Spleen (tissue), 11 donors: ENCODE data around the gene LMBR1. TPM values are rescaled to one million over a fixed set of nuclear protein-coding genes. Genes with fewer than 3 reads are reported as not detected.
"Not testable (repeated sequence)": the region's sequence is repeated elsewhere in the genome, so short reads cannot be mapped to it uniquely, and the experiment has no call there.

Experiments
- DNase-seq: peaks from one replicate; pipeline ENCODE4 v3.0.0-alpha.2; 2020
- H3K27ac ChIP-seq, 8 donors: fragments of 200-600 bp; sonication (generic) in 7 of 8; 1 replicate in 4 of 8; 2 replicates in 4 of 8; pipeline versions ENCODE4 v1.5.0 to v1.8.0; 2016 to 2021; ENCODE audit warnings: inconsistent platforms in 4 of 8, mild to moderate bottlenecking in 4 of 8, moderate library complexity in 1 of 8
- H3K27me3 ChIP-seq, 7 donors: fragments of 200-600 bp; sonication (generic) in 6 of 7; replicated peaks in 1 of 7; 1 replicate in 4 of 7; 2 replicates in 3 of 7; pipeline versions ENCODE4 v1.5.0 to v1.8.0; 2016 to 2021; ENCODE audit warnings: inconsistent platforms in 3 of 7, mild to moderate bottlenecking in 1 of 7
- H3K36me3 ChIP-seq, 6 donors: fragments of 200-600 bp; sonication (generic) in 5 of 6; 1 replicate in 4 of 6; 2 replicates in 2 of 6; pipeline versions ENCODE4 v1.5.0 to v1.8.0; 2016 to 2021; ENCODE audit warnings: inconsistent platforms in 2 of 6
- H3K4me1 ChIP-seq, 6 donors: fragments of 200-600 bp; sonication (generic) in 5 of 6; 1 replicate in 3 of 6; 2 replicates in 3 of 6; pipeline versions ENCODE4 v1.5.0 to v1.8.0; 2016 to 2021; ENCODE audit warnings: inconsistent platforms in 3 of 6
- H3K4me3 ChIP-seq, 8 donors: fragments of 200-600 bp; sonication (generic) in 7 of 8; 1 replicate in 4 of 8; 2 replicates in 4 of 8; pipeline versions ENCODE4 v1.5.0 to v1.8.0; 2016 to 2021; ENCODE audit warnings: inconsistent platforms in 4 of 8, mild to moderate bottlenecking in 4 of 8, moderate library complexity in 2 of 8
- H3K9me3 ChIP-seq, 8 donors: fragments of 200-600 bp; sonication (generic) in 7 of 8; 1 replicate in 4 of 8; 2 replicates in 4 of 8; pipeline versions ENCODE4 v1.5.0 to v1.8.0; 2016 to 2021; ENCODE audit warnings: inconsistent platforms in 4 of 8
- CTCF ChIP-seq, 11 experiments: fragments of 200-600 bp in 7 of 11; fragments of 450-650 bp in 4 of 11; sonication (generic) in 4 of 11; IDR thresholded peaks in 8 of 11; conservative IDR thresholded peaks in 3 of 11; 1 replicate in 7 of 11; 2 replicates in 4 of 11; pipeline versions ENCODE4 v1.4.0 to v1.8.0; 2016 to 2021; ENCODE audit warnings: antibody characterized with exemption in 11 of 11, inconsistent platforms in 4 of 11, mild to moderate bottlenecking in 1 of 11
- POLR2A ChIP-seq, 3 donors: fragments of 450-650 bp; IDR thresholded peaks; one replicate each; pipeline ENCODE4 v1.5.1; 2017; ENCODE audit warnings: antibody characterized with exemption in 3 of 3, mild to moderate bottlenecking in 1 of 3
- POLR2AphosphoS5 ChIP-seq, 3 donors: sonication (generic); formaldehyde crosslinking; IDR thresholded peaks; one replicate each; pipeline ENCODE4 v1.5.1; 2017; ENCODE audit warnings: antibody characterized with exemption in 3 of 3
- WGBS, 5 donors: extraction: QIAGEN DNeasy Blood & Tissue Kit in 3 of 5; methylation state at CpG; one replicate each; pipeline versions ENCODE4 v1.1.5 to v1.1.7; 2013 to 2018; 5-methylcytosine and 5-hydroxymethylcytosine counted together
- intact Hi-C: fragments of 100-400 bp; cut with DNase I; formaldehyde crosslinking; loops from one replicate; pipeline ENCODE4 v1.15.0; 2023; ENCODE audit warnings: low total_unique reads
- polyA plus RNA-seq, 3 donors: library from polyadenylated mRNA; stranded (reverse); fragments of 200-250 nt; gene quantifications; one replicate each; pipeline ENCODE4 v1.2.1, GENCODE V29; 2013
- total RNA-seq, 7 donors: library from RNA; depleted of rRNA in 3 of 7; stranded (reverse); fragments of >200 nt in 3 of 7; fragmentation: NEBNext Ultra II Directional in 4 of 7; extraction: Animal tissue kit (Norgen Biotek cat#: 25700) in 4 of 7; gene quantifications; one replicate each; pipeline versions ENCODE4 v1.1.0 to v1.2.1, GENCODE V29; 2016 to 2021
- donor health status: healthy with polysubstance abuse.
- donor health status: DM: no; HTN: no; CAD: no; lungs with moderate emphysema.
- donor health status: DM: no; HTN: no; CAD: no.
- donor health status: Bipolar disorder and iron deficiency.
- donor health status: healthy.
- donor health status: DM: no; HTN: no; CAD: no.
- donor health status: DM: yes; HTN: yes; CAD: no.

Gene LMBR1
- total and polyA plus RNA-seq, 10 donors: 4.8 to 88.3 (median 63.7) TPM

GRCh38 chr7:156881679-156882078, 11.3 kb downstream of the LMBR1 start:
- Histone ChIP-seq H3K27ac (no peak overlapping the region), H3K4me1 (peaks cover 0 to 23% (median 0%) of the 10 kb centered on the region in 6 donors), H3K27me3 (no peaks in the 10 kb centered on the region), H3K9me3 (peaks cover 0 to 26% (median 22%) of the 10 kb centered on the region in 8 donors), H3K36me3 (peaks cover 0 to 13% (median 0%) of the 10 kb centered on the region in 6 donors), H3K4me3 (no peak overlapping the region)
- intact Hi-C loops: no loop called here
- WGBS, 5 donors: 54 to 80% (median 71%) methylated on average over 3 of the region's 3 CpGs
- TF ChIP-seq CTCF (IDR thresholded peaks at IDR 0.05 in 8 of 11, conservative IDR thresholded peaks at IDR 0.05 in 3 of 11) (no peak), POLR2AphosphoS5 (IDR thresholded peaks at IDR 0.05) (no peak), POLR2A (IDR thresholded peaks at IDR 0.05) (no peak)
- no peak for DNase-seq

GRCh38 chr7:156875766-156876165, 17.2 kb downstream of the LMBR1 start:
- Histone ChIP-seq H3K27me3 (no peaks in the 10 kb centered on the region), H3K4me3 (no peak overlapping the region), H3K36me3 (peaks cover 0 to 24% (median 5%) of the 10 kb centered on the region in 6 donors), H3K9me3 (peaks cover 3 to 46% (median 35%) of the 10 kb centered on the region in 8 donors), H3K4me1 (peaks cover 0 to 12% (median 0%) of the 10 kb centered on the region in 6 donors), H3K27ac (no peak overlapping the region)
- intact Hi-C loops: no loop called here
- no peak for TF ChIP-seq POLR2AphosphoS5 (IDR thresholded peaks at IDR 0.05)
- no peak for TF ChIP-seq CTCF (IDR thresholded peaks at IDR 0.05 in 8 of 11, conservative IDR thresholded peaks at IDR 0.05 in 3 of 11)
- TF ChIP-seq POLR2A (IDR thresholded peaks at IDR 0.05): no peak
- no peak for DNase-seq
- 95 to 99% (median 97%) methylated on average over 2 of the region's 2 CpGs for WGBS, 5 donors

GRCh38 chr7:156868363-156868762, 24.6 kb downstream of the LMBR1 start:
- H3K4me3 ChIP-seq, H3K27me3 ChIP-seq, H3K27ac ChIP-seq, intact Hi-C loops, H3K9me3 ChIP-seq, DNase-seq: not testable (repeated sequence)
- peaks cover 0 to 23% (median 5%) of the 10 kb centered on the region in 6 donors for H3K36me3 ChIP-seq
- H3K4me1 ChIP-seq: peaks cover 0 to 16% (median 7%) of the 10 kb centered on the region in 6 donors
- 90 to 96% (median 96%) methylated on average over 8 of the region's 8 CpGs for WGBS, 5 donors

GRCh38 chr7:156865493-156865892, 27.5 kb downstream of the LMBR1 start:
- intact Hi-C loops: no loop called here
- no peak for DNase-seq
- no peak overlapping the region for H3K27ac ChIP-seq
- WGBS, 5 donors: 0 to 77% (median 73%) methylated on average over 1 of the region's 1 CpG
- H3K9me3 ChIP-seq: peaks cover 0 to 27% (median 22%) of the 10 kb centered on the region in 8 donors
- no peak for TF ChIP-seq POLR2A (IDR thresholded peaks at IDR 0.05)
- TF ChIP-seq POLR2AphosphoS5 (IDR thresholded peaks at IDR 0.05): no peak
- TF ChIP-seq CTCF (IDR thresholded peaks at IDR 0.05 in 8 of 11, conservative IDR thresholded peaks at IDR 0.05 in 3 of 11): no peak
- H3K27me3 ChIP-seq: no peaks in the 10 kb centered on the region
- peaks cover 0 to 34% (median 8%) of the 10 kb centered on the region in 6 donors for H3K36me3 ChIP-seq
- peaks cover 0 to 16% (median 7%) of the 10 kb centered on the region in 6 donors for H3K4me1 ChIP-seq
- H3K4me3 ChIP-seq: no peak overlapping the region

- DNase-seq, H3K27ac ChIP-seq, H3K27me3 ChIP-seq, intact Hi-C loops, H3K4me3 ChIP-seq: not testable (repeated sequence)
- H3K4me1 ChIP-seq: peaks cover 0 to 16% (median 5%) of the 10 kb centered on the region in 6 donors
- peaks cover 0 to 62% (median 57%) of the 10 kb centered on the region in 8 donors for H3K9me3 ChIP-seq
- 94 to 97% (median 96%) methylated on average over 2 of the region's 2 CpGs for WGBS, 5 donors
- H3K36me3 ChIP-seq: peaks cover 0 to 55% (median 14%) of the 10 kb centered on the region in 6 donors
Measured at GRCh38 chr7:156862022-156862421, 31.0 kb downstream of the LMBR1 start.
